Kidney epithelial cell (primary cell): Measurements from ENCODE around the gene HGFAC. TPM values are rescaled to one million over a fixed set of nuclear protein-coding genes. Genes with fewer than 3 reads are reported as not detected.

Experiments
- DNase-seq: peaks from one replicate; pipeline ENCODE4 v3.0.0-alpha.2; 2010; ENCODE audit warnings: low read depth
- H3K27me3 ChIP-seq: 2 replicates; pipeline ENCODE4 v1.6.0; 2011; ENCODE audit warnings: low read length; ENCODE audit not compliant: control insufficient read depth, insufficient read depth
- H3K36me3 ChIP-seq: 2 replicates; pipeline ENCODE4 v1.5.1; 2011; ENCODE audit warnings: low read length; ENCODE audit not compliant: control insufficient read depth, insufficient read depth
- H3K4me3 ChIP-seq: 2 replicates; pipeline ENCODE4 v1.5.1; 2011; ENCODE audit warnings: low read depth, mild to moderate bottlenecking, control low read depth, low read length
- CTCF ChIP-seq: IDR thresholded peaks from 2 replicates; pipeline ENCODE4 v1.5.1; 2011; ENCODE audit warnings: mild to moderate bottlenecking, moderate library complexity, low read length, control low read depth, inconsistent platforms; ENCODE audit not compliant: insufficient read depth, poor library complexity, severe bottlenecking
- total RNA-seq: library from RNA; depleted of rRNA; stranded (reverse); fragments of >200 nt; gene quantifications from 2 replicates; pipeline ENCODE4 v1.2.3, GENCODE V29; 2015

HGFAC gene
- total RNA-seq, 1 donor from 2014 or later = not detected

DNA sequence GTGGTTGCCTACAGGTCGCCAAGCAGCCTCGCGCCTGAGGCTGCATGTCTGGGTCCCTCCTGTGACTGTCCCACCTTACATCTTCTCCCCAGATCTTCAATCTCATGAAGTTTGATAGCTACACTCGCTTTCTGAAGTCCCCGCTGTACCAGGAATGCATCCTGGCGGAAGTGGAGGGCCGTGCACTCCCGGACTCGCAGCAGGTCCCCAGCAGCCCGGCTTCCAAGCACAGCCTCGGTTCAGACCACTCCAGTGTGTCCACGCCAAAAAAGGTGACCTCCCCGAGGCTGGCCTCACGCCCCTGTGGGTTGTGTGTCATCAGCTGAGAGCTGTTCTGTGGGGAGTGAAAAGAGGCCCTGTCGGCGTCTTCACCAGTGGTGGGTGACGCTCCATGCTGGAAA is 24.9 kb upstream of the HGFAC start:
- Histone ChIP-seq H3K4me3 (no peak overlapping the region), H3K36me3 (no peaks in the 10 kb centered on the region), H3K27me3 (no peaks in the 10 kb centered on the region)
- TF ChIP-seq CTCF = no peak
- no peak for DNase-seq

DNA sequence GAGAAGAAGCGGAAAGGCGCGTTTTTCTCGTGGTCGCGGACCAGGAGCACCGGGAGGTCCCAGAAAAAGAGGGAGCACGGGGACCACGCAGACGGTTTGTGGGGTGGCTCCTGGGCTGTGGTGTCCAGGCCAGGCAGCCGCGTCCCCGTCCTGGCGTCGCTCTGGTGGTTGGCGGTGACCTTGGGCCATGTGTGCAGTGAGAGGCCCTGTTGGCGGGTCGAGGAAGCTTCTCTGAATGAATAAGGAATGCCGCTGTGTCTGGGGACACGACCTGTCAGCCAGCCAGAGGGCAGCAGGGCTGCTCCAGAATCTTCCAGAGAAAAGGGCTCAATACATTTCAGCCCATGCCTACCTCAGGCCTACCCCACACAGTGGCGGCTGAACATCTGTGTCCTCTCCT is 24.3 kb upstream of the HGFAC start:
- TF ChIP-seq CTCF = no peak
- no peaks in the 10 kb centered on the region for H3K36me3 ChIP-seq
- no peak for DNase-seq

GRCh38 chr4:3418029-3418762 is 23.6 kb upstream of the HGFAC start:
- TF ChIP-seq CTCF = no peak
- no peak for DNase-seq
- H3K36me3 ChIP-seq = no peaks in the 10 kb centered on the region

More for the DNA sequence above, 24.3 kb upstream of the HGFAC start:
- H3K4me3 ChIP-seq = no peak overlapping the region
- no peaks in the 10 kb centered on the region for H3K27me3 ChIP-seq

GRCh38 chr4:3419836-3420605 is 21.7 kb upstream of the HGFAC start:
- no peak for DNase-seq
- no peaks in the 10 kb centered on the region for H3K36me3 ChIP-seq
- TF ChIP-seq CTCF = no peak

More at GRCh38 chr4:3418029-3418762, 23.6 kb upstream of the HGFAC start:
- no peaks in the 10 kb centered on the region for H3K27me3 ChIP-seq
- H3K4me3 ChIP-seq = no peak overlapping the region

GRCh38 chr4:3420606-3420955 is 21.2 kb upstream of the HGFAC start:
- Histone ChIP-seq H3K4me3 (no peak overlapping the region), H3K36me3 (no peaks in the 10 kb centered on the region), H3K27me3 (no peaks in the 10 kb centered on the region)
- no peak for TF ChIP-seq CTCF
- no peak for DNase-seq

More at GRCh38 chr4:3419836-3420605, 21.7 kb upstream of the HGFAC start:
- Histone ChIP-seq H3K27me3 (no peaks in the 10 kb centered on the region), H3K4me3 (no peak overlapping the region)
